Mucosa of rectum (tissue), 2 donors: ENCODE data around the gene TNFRSF25.
A peak's percentile ranks its signal among the peaks of the same experiment; 100 is the strongest.

Source experiments
- H3K27ac ChIP-seq, 2 donors: one replicate each; pipeline ENCODE4 v1.7.0; 2013; ENCODE audit warnings: inconsistent platforms in 2 of 2, low read depth in 2 of 2, low read length in 2 of 2
- H3K27me3 ChIP-seq, 2 donors: one replicate each; pipeline ENCODE4 v1.7.0; 2013; ENCODE audit warnings: low read length in 2 of 2; ENCODE audit not compliant: control insufficient read depth in 2 of 2, insufficient read depth in 2 of 2
- H3K36me3 ChIP-seq, 2 donors: one replicate each; pipeline ENCODE4 v1.7.0; 2013; ENCODE audit warnings: low read length in 2 of 2; ENCODE audit not compliant: control insufficient read depth in 2 of 2, insufficient read depth in 2 of 2
- H3K4me1 ChIP-seq, 2 donors: one replicate each; pipeline ENCODE4 v1.7.0; 2013; ENCODE audit warnings: low read length in 2 of 2, mild to moderate bottlenecking in 1 of 2; ENCODE audit not compliant: control insufficient read depth in 2 of 2, insufficient read depth in 2 of 2
- H3K4me3 ChIP-seq, 2 donors: one replicate each; pipeline ENCODE4 v1.7.0; 2013; ENCODE audit warnings: low read length in 2 of 2
- H3K9ac ChIP-seq, 2 donors: one replicate each; pipeline ENCODE4 v1.7.0; 2013; ENCODE audit warnings: low read length in 2 of 2, low read depth in 1 of 2, mild to moderate bottlenecking in 1 of 2
- H3K9me3 ChIP-seq, 2 donors: one replicate each; pipeline ENCODE4 v1.7.0; 2013; ENCODE audit warnings: low read length in 2 of 2; ENCODE audit not compliant: control insufficient read depth in 2 of 2
- donor health status: healthy.
- donor health status: Normal muscosa, but diverticular disease.

Gene TNFRSF25

GRCh38 chr1:6477039-6477820 is 11.3 kb upstream of the TNFRSF25 start:
- Histone ChIP-seq H3K9me3 (no peaks in the 10 kb centered on the region), H3K4me3 (no peak overlapping the region), H3K9ac (peak overlapping the region; percentile 32 to 47), H3K27ac (peak overlapping the region; percentile 71 to 75), H3K4me1 (peaks cover 31 to 41% of the 10 kb centered on the region in 2 donors), H3K36me3 (no peaks in the 10 kb centered on the region), H3K27me3 (no peaks in the 10 kb centered on the region)

GRCh38 chr1:6476483-6476882 is 10.5 kb upstream of the TNFRSF25 start:
- H3K36me3 ChIP-seq: no peaks in the 10 kb centered on the region
- H3K27me3 ChIP-seq: no peaks in the 10 kb centered on the region
- H3K27ac ChIP-seq: peak overlapping the region; percentile 71 to 75

GRCh38 chr1:6475381-6476133 is 9.6 kb upstream of the TNFRSF25 start:
- Histone ChIP-seq H3K4me3 (peak overlapping the region; percentile 13 to 52), H3K36me3 (no peaks in the 10 kb centered on the region), H3K9me3 (no peaks in the 10 kb centered on the region), H3K27me3 (no peaks in the 10 kb centered on the region), H3K27ac (peak overlapping the region; percentile 61 to 67), H3K9ac (peak overlapping the region in 1 of 2 donors; percentile 66), H3K4me1 (peaks cover 36 to 46% of the 10 kb centered on the region in 2 donors)

More at GRCh38 chr1:6476483-6476882, 10.5 kb upstream of the TNFRSF25 start:
- Histone ChIP-seq H3K4me1 (peaks cover 36 to 43% of the 10 kb centered on the region in 2 donors), H3K9ac (peak overlapping the region; percentile 32 to 66), H3K9me3 (no peaks in the 10 kb centered on the region), H3K4me3 (no peak overlapping the region)

- Histone ChIP-seq H3K9ac (peak overlapping the region in 1 of 2 donors; percentile 43), H3K27me3 (no peaks in the 10 kb centered on the region), H3K4me3 (no peak overlapping the region), H3K36me3 (peaks cover 0 to 2% of the 10 kb centered on the region in 2 donors), H3K4me1 (peaks cover 36 to 46% of the 10 kb centered on the region in 2 donors), H3K9me3 (no peaks in the 10 kb centered on the region), H3K27ac (no peak overlapping the region)
These were observed 8.9 kb upstream of the TNFRSF25 start for GRCh38 chr1:6474815-6475282.

GRCh38 chr1:6473974-6474814 is 8.2 kb upstream of the TNFRSF25 start:
- H3K9ac ChIP-seq: peak overlapping the region in 1 of 2 donors; percentile 60
- H3K27me3 ChIP-seq: no peaks in the 10 kb centered on the region
- peak overlapping the region; percentile 48 to 58 for H3K27ac ChIP-seq
- H3K4me1 ChIP-seq: peaks cover 36 to 46% of the 10 kb centered on the region in 2 donors
- peaks cover 4 to 5% of the 10 kb centered on the region in 2 donors for H3K36me3 ChIP-seq
- peak overlapping the region in 1 of 2 donors; percentile 52 for H3K4me3 ChIP-seq
- H3K9me3 ChIP-seq: no peaks in the 10 kb centered on the region

- no peaks in the 10 kb centered on the region for H3K27me3 ChIP-seq
- H3K4me1 ChIP-seq: peaks cover 36 to 46% of the 10 kb centered on the region in 2 donors
- H3K9ac ChIP-seq: peak overlapping the region in 1 of 2 donors; percentile 89
- no peak overlapping the region for H3K4me3 ChIP-seq
- H3K9me3 ChIP-seq: no peaks in the 10 kb centered on the region
- peaks cover 9 to 11% of the 10 kb centered on the region in 2 donors for H3K36me3 ChIP-seq
- peak overlapping the region; percentile 99 to 100 for H3K27ac ChIP-seq
These were observed 7.2 kb upstream of the TNFRSF25 start for GRCh38 chr1:6473156-6473555.

GRCh38 chr1:6472391-6472790 is 6.4 kb upstream of the TNFRSF25 start:
- Histone ChIP-seq H3K27ac (peak overlapping the region; percentile 99 to 100), H3K4me3 (peak overlapping the region; percentile 57 to 62), H3K9ac (peak overlapping the region; percentile 41 to 89), H3K4me1 (peaks cover 36 to 46% of the 10 kb centered on the region in 2 donors), H3K36me3 (peaks cover 9 to 11% of the 10 kb centered on the region in 2 donors), H3K9me3 (no peaks in the 10 kb centered on the region), H3K27me3 (no peaks in the 10 kb centered on the region)

- peaks cover 34 to 43% of the 10 kb centered on the region in 2 donors for H3K4me1 ChIP-seq
- H3K9me3 ChIP-seq: no peaks in the 10 kb centered on the region
- peak overlapping the region; percentile 99 to 100 for H3K27ac ChIP-seq
- H3K4me3 ChIP-seq: peak overlapping the region; percentile 57 to 62
- no peaks in the 10 kb centered on the region for H3K27me3 ChIP-seq
- peak overlapping the region; percentile 70 to 89 for H3K9ac ChIP-seq
- peaks cover 9 to 11% of the 10 kb centered on the region in 2 donors for H3K36me3 ChIP-seq
These were observed 6.0 kb upstream of the TNFRSF25 start for GRCh38 chr1:6471970-6472368.

- Histone ChIP-seq H3K27ac (peak overlapping the region; percentile 99 to 100), H3K9ac (peak overlapping the region; percentile 70 to 89), H3K9me3 (no peaks in the 10 kb centered on the region), H3K4me1 (peaks cover 27 to 37% of the 10 kb centered on the region in 2 donors), H3K36me3 (peaks cover 9 to 11% of the 10 kb centered on the region in 2 donors), H3K4me3 (peak overlapping the region; percentile 50 to 62), H3K27me3 (no peaks in the 10 kb centered on the region)
These were observed 5.4 kb upstream of the TNFRSF25 start for GRCh38 chr1:6471086-6471969.
